HG02571 (cell line): ENCODE measurements around the gene PRKX.
"Not testable (repeated sequence)": the region's sequence is repeated elsewhere in the genome, so short reads cannot be mapped to it uniquely, and the experiment has no call there.

ENCODE experiments used
- ATAC-seq: cut with Tn5 transposase; IDR thresholded peaks from one replicate; pipeline ENCODE4 v1.9.1; 2021; ENCODE audit warnings: mild to moderate bottlenecking, moderate library complexity; ENCODE audit not compliant: unreplicated experiment

Gene PRKX

DNA sequence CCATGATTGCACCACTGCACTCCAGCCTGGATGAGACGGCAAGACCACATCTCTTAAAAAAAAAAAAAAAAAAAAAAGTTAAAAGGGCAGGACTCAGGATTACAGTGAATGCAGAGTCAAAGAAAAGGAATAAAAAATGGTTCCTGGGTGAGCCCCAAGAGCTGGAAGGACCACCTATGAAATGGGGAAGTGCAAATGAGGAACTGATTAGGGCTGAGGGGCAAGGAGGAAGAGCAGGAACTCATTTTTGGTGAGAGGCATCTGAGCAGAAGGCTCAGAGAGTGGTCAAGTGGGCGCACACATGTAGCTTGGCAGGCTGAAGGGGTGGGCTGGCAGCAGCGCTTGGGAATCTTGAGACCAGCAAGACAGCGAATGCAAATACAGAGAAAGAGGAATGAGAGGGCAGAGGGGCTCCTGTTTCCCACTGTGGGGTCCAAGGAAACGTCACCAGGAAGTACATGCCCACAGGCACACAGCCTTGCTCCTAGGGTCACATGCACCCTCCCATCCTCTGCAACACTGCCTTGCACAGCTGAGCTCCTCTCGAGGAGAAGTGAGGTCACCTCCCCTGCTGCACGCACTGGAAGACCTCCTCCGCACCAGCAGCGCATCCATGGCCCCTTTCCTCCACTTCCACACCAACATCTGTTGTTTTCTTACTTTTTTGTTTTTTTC lies 49.7 kb downstream of the PRKX start:
- ATAC-seq = not testable (repeated sequence)

DNA sequence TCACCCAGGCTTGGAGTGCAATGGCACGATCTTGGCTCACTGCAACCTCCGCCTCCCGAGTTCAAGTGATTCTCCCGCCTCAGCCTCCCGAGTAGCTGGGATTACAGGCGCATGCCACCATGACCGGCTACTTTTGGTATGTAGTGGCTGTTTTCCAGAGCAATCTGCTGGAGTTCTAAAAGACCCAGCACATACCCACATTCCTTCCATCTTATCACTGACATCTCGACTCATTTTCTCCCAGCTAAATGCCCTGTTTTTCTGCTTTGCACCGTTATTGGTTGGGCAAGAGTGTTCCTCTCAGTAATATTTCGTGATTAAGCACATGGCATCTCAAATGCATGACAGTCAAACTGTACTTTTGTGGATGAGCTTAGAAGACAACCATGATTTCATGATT lies 53.7 kb downstream of the PRKX start:
- ATAC-seq = no peak

- no peak for ATAC-seq
Measured at GRCh38 chrX:3655181-3655580, 58.3 kb downstream of the PRKX start.

DNA sequence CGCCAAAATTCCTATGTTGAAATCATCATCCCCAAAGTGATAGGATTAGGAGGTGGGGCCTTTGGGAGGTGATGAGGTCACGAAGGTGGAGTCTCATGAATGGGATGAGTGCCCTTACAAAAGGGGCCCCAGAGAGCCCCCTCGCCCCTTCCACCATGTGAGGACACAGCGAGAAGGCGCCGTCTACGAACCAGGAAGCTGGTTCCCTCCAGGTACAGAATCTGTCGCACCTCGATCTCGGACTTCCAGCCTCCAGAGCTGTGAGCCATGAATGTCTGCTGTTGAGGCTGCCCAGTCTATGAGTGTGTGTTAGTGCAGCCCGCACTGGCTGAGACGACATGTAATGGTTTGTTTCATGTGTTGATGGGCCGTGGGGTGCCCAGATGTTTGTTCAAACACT lies 60.3 kb downstream of the PRKX start:
- ATAC-seq = no peak

DNA sequence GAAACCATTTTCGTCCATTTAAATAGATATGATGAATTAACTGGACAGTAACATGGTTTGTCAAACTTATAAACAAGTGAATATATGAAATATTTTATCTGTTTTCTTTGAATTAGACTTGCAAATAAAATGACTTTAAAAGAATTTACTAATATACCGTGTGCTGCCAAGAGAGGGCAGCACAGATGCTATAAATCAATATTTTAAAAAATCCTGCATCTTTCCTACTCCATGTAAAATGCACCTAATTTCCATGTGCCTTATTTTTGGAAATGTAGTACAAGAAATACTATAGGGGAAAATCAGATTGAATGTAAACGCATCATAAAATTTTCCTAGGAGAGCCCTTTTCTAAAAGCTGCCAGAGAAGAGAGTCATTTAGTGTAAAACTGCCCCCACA lies 62.2 kb downstream of the PRKX start:
- ATAC-seq = no peak

- no peak for ATAC-seq
Measured at GRCh38 chrX:3648084-3648483, 65.4 kb downstream of the PRKX start.

GRCh38 chrX:3639858-3640631 lies 73.4 kb downstream of the PRKX start:
- not testable (repeated sequence) for ATAC-seq

- no peak for ATAC-seq
Measured at GRCh38 chrX:3639236-3639635, 74.2 kb downstream of the PRKX start.

DNA sequence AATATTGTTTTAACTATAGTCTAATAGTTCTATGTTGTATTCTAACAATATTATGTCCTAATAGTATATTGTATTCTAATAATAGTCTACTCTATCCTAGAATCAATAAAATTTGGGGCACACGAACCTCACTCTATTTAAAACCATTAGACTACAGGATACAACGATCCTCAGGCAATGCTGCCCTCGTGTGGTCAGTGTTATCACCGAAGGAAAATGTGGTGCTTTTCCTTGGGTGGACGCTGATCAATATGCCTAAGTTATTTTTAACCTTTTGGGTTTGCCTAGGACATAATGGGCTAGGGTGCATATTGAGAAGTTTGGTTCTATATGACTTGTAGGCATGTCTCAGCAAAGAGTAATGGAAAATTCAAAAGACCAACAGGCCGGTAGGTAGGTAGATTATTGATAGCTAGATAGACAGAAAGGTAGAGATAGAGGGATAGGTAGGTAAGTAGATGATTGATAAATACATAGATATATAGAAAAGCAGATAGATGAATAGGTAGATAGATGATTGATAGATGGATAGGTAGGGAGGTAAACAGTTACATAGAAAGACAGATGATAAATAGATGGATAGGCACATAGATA lies 75.1 kb downstream of the PRKX start:
- peak; percentile 62 for ATAC-seq

DNA sequence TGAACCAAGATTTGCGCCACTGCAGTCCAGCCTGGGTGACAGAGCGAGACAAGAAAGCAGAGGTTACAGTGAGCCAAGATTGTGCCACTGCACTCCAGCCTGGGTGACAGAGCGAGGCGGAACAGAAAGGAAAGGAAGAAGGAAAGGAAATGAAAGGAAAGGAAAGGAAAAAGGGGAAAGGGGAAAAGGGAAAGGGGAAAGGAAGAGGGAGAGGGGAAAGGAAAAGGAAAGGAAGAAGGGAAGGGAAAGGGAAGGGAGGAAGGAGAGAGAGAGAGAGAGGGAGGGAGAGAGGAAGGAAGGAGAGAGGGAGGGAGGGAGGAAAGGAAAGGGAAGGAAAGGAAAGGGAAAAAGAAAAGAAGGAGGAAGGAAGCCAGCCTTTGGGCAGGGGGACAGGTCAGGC lies 76.6 kb downstream of the PRKX start:
- ATAC-seq = no peak

DNA sequence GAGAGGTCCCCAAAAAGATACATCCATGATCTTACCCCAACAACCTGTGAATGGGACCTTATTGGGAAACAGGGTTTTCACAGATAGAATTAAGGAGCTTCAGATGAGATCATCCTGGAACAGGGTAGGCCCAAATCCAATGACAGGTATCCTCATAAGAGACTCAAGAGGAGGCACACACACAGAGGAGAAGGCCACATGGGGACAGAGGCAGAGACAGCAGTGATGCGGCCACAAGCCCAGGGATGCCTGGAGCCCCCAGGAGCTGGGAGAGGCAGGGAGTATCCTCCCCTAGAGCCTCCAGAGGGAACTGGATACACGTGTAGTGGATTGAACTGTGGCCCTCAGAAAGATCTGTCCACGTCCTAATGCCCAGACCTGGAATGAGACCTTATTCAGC lies 82.3 kb downstream of the PRKX start:
- no peak for ATAC-seq

- ATAC-seq = no peak
Measured at GRCh38 chrX:3627594-3627993, 85.9 kb downstream of the PRKX start.

GRCh38 chrX:3621414-3621813 lies 92.0 kb downstream of the PRKX start:
- no peak for ATAC-seq

GRCh38 chrX:3611744-3612143 lies 101.7 kb downstream of the PRKX start:
- not testable (repeated sequence) for ATAC-seq

DNA sequence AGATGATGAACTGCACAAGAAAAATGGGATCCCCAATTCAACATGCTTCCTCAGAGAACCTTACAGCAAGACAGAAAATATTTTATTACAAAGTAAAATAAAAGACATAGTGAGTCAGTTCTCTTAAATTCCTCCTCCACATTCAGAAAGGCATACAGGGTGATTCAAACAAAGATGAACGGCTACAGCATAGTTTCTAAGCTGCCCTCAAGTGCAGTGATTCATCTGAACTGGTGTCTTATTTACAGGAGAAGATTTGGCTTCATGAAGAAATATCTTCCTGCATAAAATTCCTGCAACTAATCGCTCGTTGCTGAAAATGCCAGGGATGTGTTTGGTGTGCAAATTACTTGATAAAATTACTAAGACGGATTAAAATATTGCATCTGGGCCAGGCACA lies 103.6 kb downstream of the PRKX start:
- no peak for ATAC-seq

DNA sequence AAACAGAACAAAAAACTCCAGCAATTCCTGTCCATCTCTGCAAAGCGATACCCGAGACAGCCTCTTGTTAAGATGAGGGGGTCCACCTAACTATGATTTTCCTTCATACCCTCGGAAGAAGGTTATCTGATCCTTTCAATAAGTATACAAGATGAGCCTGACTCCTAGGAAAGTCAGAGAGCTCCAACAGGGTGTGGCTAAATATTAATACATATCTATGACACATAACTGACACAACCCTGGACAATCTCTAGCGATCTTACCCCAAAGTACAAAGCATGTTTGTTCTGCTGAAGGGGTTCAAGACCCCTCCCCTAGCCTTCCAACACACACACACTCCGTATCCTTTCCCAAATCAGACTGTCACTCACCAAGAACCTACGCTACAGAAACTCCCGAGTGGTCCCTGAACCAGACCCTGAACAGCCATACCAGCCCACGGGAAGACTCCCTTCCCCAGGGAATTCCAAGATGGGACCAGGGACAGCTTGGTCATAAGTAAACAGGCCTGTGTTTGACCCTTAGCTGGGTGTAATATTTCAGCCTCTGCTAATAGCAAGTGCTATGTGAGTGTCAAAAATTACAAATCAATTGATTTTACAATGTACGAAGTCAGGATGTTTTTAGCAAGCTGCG lies 110.3 kb downstream of the PRKX start:
- ATAC-seq = no peak

GRCh38 chrX:3599802-3600430 lies 113.5 kb downstream of the PRKX start:
- ATAC-seq = no peak

DNA sequence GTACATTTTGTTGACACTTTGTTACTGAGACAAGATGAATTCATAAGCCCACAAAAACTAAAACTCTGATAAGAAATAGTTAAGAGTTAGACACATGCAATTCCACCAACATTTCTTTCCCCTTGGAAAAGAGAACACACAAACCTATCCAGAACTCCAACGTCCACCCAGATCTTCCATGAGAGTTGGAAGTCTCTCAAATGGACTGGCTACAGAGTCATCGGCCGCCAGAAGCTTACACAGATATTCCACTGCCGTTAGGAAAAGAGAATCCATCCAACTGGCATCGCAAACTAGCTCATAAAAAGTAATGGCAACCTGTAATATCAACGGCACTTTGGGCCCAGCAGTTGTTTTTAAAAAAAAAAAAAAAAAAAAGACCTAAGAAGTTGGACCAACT lies 114.7 kb downstream of the PRKX start:
- no peak for ATAC-seq

- no peak for ATAC-seq
Measured at GRCh38 chrX:3598046-3598605, 115.3 kb downstream of the PRKX start.

- ATAC-seq = no peak
Measured at GRCh38 chrX:3592184-3592583, 121.3 kb downstream of the PRKX start.

- no peak for ATAC-seq
Measured at GRCh38 chrX:3589474-3589873, 124.0 kb downstream of the PRKX start.
